A673 (cell line): ENCODE results near the gene SMARCD3. TPM values are rescaled to one million over a fixed set of nuclear protein-coding genes. Genes with fewer than 3 reads are reported as not detected.

Experiments
- BruUV-seq: library from RNA; stranded (reverse); fragments of 400-500 nt; replicated peaks from 2 replicates; lab custom pipeline; 2021; lab: Mats Ljungman, UMichigan
- CTCF ChIA-PET: fragments of 300-600 bp; sonication (Branson Sonifier 250); formaldehyde crosslinking; loops from one replicate; lab custom pipeline; 2022; ENCODE audit warnings: antibody characterized with exemption; lab: Charles Lee
- POLR2A ChIA-PET: fragments of 300-600 bp; sonication (Branson Sonifier 250); formaldehyde crosslinking; loops from one replicate; lab custom pipeline; 2022; ENCODE audit warnings: antibody characterized with exemption; ENCODE audit not compliant: low non-redundant PET; lab: Charles Lee
- DNase-seq: peaks from one replicate; pipeline ENCODE4 v3.0.0-alpha.2; 2015; ENCODE audit warnings: low spot score
- H3K27ac ChIP-seq: fragments of 200-600 bp; sonication (generic); 2 replicates; pipeline ENCODE4 v1.5.1; 2016; ENCODE audit warnings: mixed run types, low read depth, mild to moderate bottlenecking, mixed read lengths, antibody characterized with exemption, low read length; ENCODE audit not compliant: poor library complexity, severe bottlenecking
- H3K27me3 ChIP-seq: fragments of 200-600 bp; sonication (generic); replicated peaks from 2 replicates; pipeline ENCODE4 v1.6.1; 2017; ENCODE audit warnings: mixed run types, low read depth, mild to moderate bottlenecking, mixed read lengths, antibody characterized with exemption, low read length; ENCODE audit not compliant: insufficient read depth, poor library complexity
- H3K36me3 ChIP-seq: fragments of 200-600 bp; sonication (generic); 2 replicates; pipeline ENCODE4 v1.6.1; 2016; ENCODE audit warnings: mixed run types, mild to moderate bottlenecking, mixed read lengths, antibody characterized with exemption, low read length; ENCODE audit not compliant: insufficient read depth, poor library complexity, severe bottlenecking
- H3K4me1 ChIP-seq: fragments of 200-600 bp; sonication (generic); 2 replicates; pipeline ENCODE4 v1.6.1; 2017; ENCODE audit warnings: mixed run types, mild to moderate bottlenecking, mixed read lengths, antibody characterized with exemption, low read length; ENCODE audit not compliant: insufficient read depth, poor library complexity, severe bottlenecking
- H3K4me3 ChIP-seq: fragments of 200-600 bp; sonication (generic); 2 replicates; pipeline ENCODE4 v1.5.1; 2016; ENCODE audit warnings: low read depth, mixed run types, mild to moderate bottlenecking, mixed read lengths, low read length; ENCODE audit not compliant: poor library complexity, severe bottlenecking
- H3K9me3 ChIP-seq: fragments of 200-600 bp; sonication (generic); 2 replicates; pipeline ENCODE4 v1.6.1; 2016; ENCODE audit warnings: mixed run types, low read depth, mild to moderate bottlenecking, mixed read lengths, antibody characterized with exemption, low read length; ENCODE audit not compliant: poor library complexity, severe bottlenecking
- CTCF ChIP-seq: fragments of 300-800, 200-600 bp; sonication (generic); conservative IDR thresholded peaks from 2 replicates; pipeline ENCODE4 v1.5.1; 2017; ENCODE audit warnings: low read depth, mild to moderate bottlenecking, antibody characterized with exemption, low read length, moderate library complexity, mixed read lengths
- EZH2 ChIP-seq: fragments of 200-600 bp; sonication (generic); IDR thresholded peaks from 2 replicates; pipeline ENCODE4 v1.6.1; 2017; ENCODE audit warnings: borderline replicate concordance, low read depth, mild to moderate bottlenecking, mixed read lengths, antibody characterized with exemption, low read length; ENCODE audit not compliant: poor library complexity, severe bottlenecking
- intact Hi-C: fragments of 100-400 bp; cut with micrococcal nuclease; formaldehyde crosslinking; loops from one replicate; pipeline ENCODE4 v1.10.0; 2022; ENCODE audit not compliant: unreplicated experiment
- total RNA-seq: library from RNA; stranded (reverse); gene quantifications from 2 replicates; pipeline ENCODE4 v1.2.3, GENCODE V29; 2021

Gene SMARCD3
- total RNA-seq, 1 experiment from 2014 or later = 44.8 TPM

GRCh38 chr7:151277631-151278030, 29.1 kb upstream of the SMARCD3 start:
- POLR2A ChIA-PET = no interaction called here
- CTCF ChIA-PET = no interaction called here
- Histone ChIP-seq H3K4me1 (peaks cover 6% of the 10 kb centered on the region), H3K4me3 (no peak overlapping the region), H3K36me3 (no peaks in the 10 kb centered on the region), H3K27me3 (no peaks in the 10 kb centered on the region), H3K9me3 (no peaks in the 10 kb centered on the region), H3K27ac (no peak overlapping the region)
- intact Hi-C loops = no loop called here
- no peak for DNase-seq
- no TSS peak for BruUV-seq
- TF ChIP-seq EZH2 = no peak
- no peak for TF ChIP-seq CTCF

DNA sequence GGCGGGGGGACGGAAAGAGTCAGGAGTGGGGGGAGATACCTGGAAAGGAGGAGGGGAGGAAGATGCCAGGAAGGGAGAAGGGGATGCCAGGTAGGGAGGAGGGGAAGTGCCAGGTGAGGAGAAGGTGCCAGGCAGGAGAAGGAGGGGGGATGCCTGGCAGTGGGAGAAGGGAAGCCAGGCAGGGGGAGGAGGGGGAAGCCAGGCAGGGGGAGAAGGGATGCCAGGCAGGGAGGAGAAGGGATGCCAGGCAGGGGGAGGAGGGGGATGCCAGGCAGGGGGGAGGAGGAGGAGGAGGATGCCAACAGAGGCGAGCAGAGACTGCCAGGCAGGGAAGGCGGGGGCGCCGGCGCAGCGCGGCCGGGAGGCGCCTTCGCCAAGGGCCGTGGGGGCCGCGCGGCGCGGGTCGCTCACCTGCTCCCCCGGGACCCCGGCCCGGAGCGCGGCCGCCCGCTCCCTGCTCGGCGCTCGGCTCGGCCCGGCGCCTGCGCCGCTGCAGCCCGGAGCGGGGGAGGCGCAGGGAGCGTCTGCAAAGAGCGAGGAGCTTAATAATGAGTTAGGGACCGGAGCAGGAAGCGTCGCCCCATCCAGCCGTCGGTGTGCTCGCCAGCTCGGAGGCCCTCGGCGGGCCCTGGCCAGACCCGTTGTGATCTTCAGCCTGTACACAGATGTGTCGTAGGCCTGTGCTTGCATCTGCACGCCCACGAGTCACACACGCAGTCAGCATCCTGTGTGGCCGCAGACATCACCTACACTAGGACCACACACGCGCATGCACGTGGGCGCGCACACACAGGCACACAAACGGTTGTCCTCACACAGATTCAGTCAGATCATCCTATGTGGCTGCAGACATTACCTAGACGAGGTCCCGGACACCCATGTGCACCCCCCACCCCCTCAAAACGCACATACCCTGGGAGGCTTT, 28.4 kb upstream of the SMARCD3 start:
- Histone ChIP-seq H3K9me3 (no peaks in the 10 kb centered on the region), H3K4me3 (peak overlapping the region; percentile 40), H3K4me1 (peaks cover 11% of the 10 kb centered on the region), H3K36me3 (no peaks in the 10 kb centered on the region), H3K27ac (no peak overlapping the region), H3K27me3 (no peaks in the 10 kb centered on the region)
- ChIA-PET POLR2A (interaction anchor here (0.6 kb wide), 1 partner anchor 15 kb away, joined by 3 read pairs; no protein-coding TSS in a partner anchor), CTCF (no interaction called here)
- no TSS peak for BruUV-seq
- intact Hi-C loops = no loop called here
- DNase-seq = peak; percentile 78
- no peak for TF ChIP-seq CTCF
- TF ChIP-seq EZH2 = no peak

DNA sequence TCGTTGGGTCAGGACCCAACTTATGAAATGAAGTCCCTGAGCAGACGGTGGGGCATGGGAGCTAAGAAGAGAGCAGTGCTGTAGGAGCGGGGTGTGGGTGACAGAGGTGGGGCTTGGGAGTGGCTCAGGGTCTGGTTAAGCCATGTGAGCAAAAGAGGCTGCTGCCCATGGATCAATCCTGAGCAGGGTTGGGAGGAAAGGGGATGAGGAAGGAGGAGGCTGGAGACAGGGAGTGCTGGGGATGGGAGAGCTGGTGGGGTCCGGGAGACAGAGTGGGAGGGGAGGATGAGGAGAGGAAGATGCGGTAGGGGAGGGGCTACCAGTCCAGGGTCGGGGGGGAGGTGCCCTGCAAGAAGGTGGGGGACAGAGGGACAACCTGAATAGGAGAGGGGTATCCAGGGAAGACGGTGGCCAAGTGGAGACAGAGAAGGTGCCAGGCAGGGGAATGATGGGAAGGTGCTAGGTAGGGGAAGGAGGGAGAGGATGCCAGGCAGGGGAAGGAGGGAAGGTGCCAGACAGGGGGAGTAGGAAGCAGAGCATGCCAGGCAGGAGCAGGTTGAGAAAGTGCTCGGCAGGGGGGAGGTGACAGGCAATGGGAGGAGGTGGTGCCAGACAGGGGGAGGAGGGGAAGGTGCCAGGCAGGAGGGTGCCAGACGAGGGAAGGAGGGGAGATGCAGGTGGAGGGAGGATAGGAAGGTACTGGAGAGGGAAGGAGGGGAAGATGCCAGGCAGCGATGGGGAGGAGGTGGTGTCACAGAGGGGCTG, 27.5 kb upstream of the SMARCD3 start:
- intact Hi-C loops = no loop called here
- TF ChIP-seq CTCF = no peak
- no peak for TF ChIP-seq EZH2
- CTCF ChIA-PET = interaction anchor here (1.1 kb wide), 1 partner anchor 32 kb away, joined by 3 read pairs; no protein-coding TSS in a partner anchor
- DNase-seq = no peak
- no peaks in the 10 kb centered on the region for H3K36me3 ChIP-seq
- peaks cover 15% of the 10 kb centered on the region for H3K4me1 ChIP-seq
- BruUV-seq = no TSS peak
- H3K4me3 ChIP-seq = peak overlapping the region; percentile 40
- H3K27me3 ChIP-seq = no peaks in the 10 kb centered on the region
- no peak overlapping the region for H3K27ac ChIP-seq
- H3K9me3 ChIP-seq = no peaks in the 10 kb centered on the region
- POLR2A ChIA-PET = no interaction called here
